Ishikawa (cell line): ENCODE results near the gene DCAF7.

Experiments
- CEBPB ChIP-seq: IDR thresholded peaks from 2 replicates; pipeline ENCODE4 v1.6.1; 2012
- CREB1 ChIP-seq: IDR thresholded peaks from 2 replicates; pipeline ENCODE4 v1.6.1; 2012; ENCODE audit warnings: low read depth
- EGR1 ChIP-seq: IDR thresholded peaks from 2 replicates; pipeline ENCODE4 v1.6.1; 2012
- EP300 ChIP-seq: IDR thresholded peaks from 2 replicates; pipeline ENCODE4 v1.6.1; 2012; ENCODE audit warnings: borderline replicate concordance
- FOXM1 ChIP-seq: IDR thresholded peaks from 2 replicates; pipeline ENCODE4 v1.6.1; 2012; ENCODE audit warnings: low read depth, borderline replicate concordance
- MAX ChIP-seq: IDR thresholded peaks from 2 replicates; pipeline ENCODE4 v1.6.1; 2012
- NFIC ChIP-seq: IDR thresholded peaks from 2 replicates; pipeline ENCODE4 v1.6.1; 2012
- RAD21 ChIP-seq: IDR thresholded peaks from 2 replicates; pipeline ENCODE4 v1.6.1; 2012; ENCODE audit warnings: low read depth
- REST ChIP-seq: IDR thresholded peaks from 2 replicates; pipeline ENCODE4 v1.6.1; 2012; ENCODE audit warnings: low read depth, mild to moderate bottlenecking
- TAF1 ChIP-seq: IDR thresholded peaks from 2 replicates; pipeline ENCODE4 v1.6.1; 2012; ENCODE audit warnings: low read depth, mild to moderate bottlenecking
- TCF12 ChIP-seq: IDR thresholded peaks from 2 replicates; pipeline ENCODE4 v1.6.1; 2012; ENCODE audit warnings: low read depth
- TEAD4 ChIP-seq: IDR thresholded peaks from 2 replicates; pipeline ENCODE4 v1.6.1; 2012
- YY1 ChIP-seq: IDR thresholded peaks from 2 replicates; pipeline ENCODE4 v1.6.1; 2012; ENCODE audit warnings: low read depth
- ZBTB7A ChIP-seq: IDR thresholded peaks from 2 replicates; pipeline ENCODE4 v1.6.1; 2012; ENCODE audit warnings: low read depth
- TF ChIP-seq, protein P1 (sequence below): IDR thresholded peaks from 2 replicates; pipeline ENCODE4 v1.6.1; 2012

Gene DCAF7

GRCh38 chr17:63589646-63590045, 39.4 kb downstream of the DCAF7 start:
- TF ChIP-seq TAF1 (no peak), CEBPB (no peak)

- TF ChIP-seq NFIC (no peak), TCF12 (no peak), TAF1 (no peak), ZBTB7A (no peak), CEBPB (no peak), FOXM1 (no peak), TEAD4 (no peak), MAX (no peak), CREB1 (no peak), REST (no peak), EGR1 (no peak), YY1 (no peak)
Measured at GRCh38 chr17:63592797-63593196, 42.5 kb downstream of the DCAF7 start.

- TF ChIP-seq REST = no peak
- TF ChIP-seq NFIC = no peak
- TF ChIP-seq FOXM1 = no peak
- TF ChIP-seq CEBPB = no peak
- TF ChIP-seq MAX = no peak
- TF ChIP-seq YY1 = no peak
- no peak for TF ChIP-seq CREB1
- no peak for TF ChIP-seq TAF1
- TF ChIP-seq, protein P1, sequence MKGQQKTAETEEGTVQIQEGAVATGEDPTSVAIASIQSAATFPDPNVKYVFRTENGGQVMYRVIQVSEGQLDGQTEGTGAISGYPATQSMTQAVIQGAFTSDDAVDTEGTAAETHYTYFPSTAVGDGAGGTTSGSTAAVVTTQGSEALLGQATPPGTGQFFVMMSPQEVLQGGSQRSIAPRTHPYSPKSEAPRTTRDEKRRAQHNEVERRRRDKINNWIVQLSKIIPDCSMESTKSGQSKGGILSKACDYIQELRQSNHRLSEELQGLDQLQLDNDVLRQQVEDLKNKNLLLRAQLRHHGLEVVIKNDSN = no peak
- no peak for TF ChIP-seq EGR1
- TF ChIP-seq TEAD4 = no peak
- no peak for TF ChIP-seq ZBTB7A
- TF ChIP-seq RAD21 = no peak
- no peak for TF ChIP-seq EP300
- no peak for TF ChIP-seq TCF12
Measured at GRCh38 chr17:63595132-63595531, 44.9 kb downstream of the DCAF7 start.

GRCh38 chr17:63596856-63597586, 46.7 kb downstream of the DCAF7 start:
- TF ChIP-seq CEBPB (no peak), TCF12 (no peak), ZBTB7A (no peak), EGR1 (no peak), YY1 (no peak)

GRCh38 chr17:63598281-63598680, 48.0 kb downstream of the DCAF7 start:
- no peak for TF ChIP-seq RAD21
- no peak for TF ChIP-seq CEBPB
- no peak for TF ChIP-seq NFIC
- TF ChIP-seq, protein P1 = no peak
- no peak for TF ChIP-seq REST
- TF ChIP-seq FOXM1 = no peak
- no peak for TF ChIP-seq ZBTB7A
- TF ChIP-seq TEAD4 = no peak
- TF ChIP-seq YY1 = no peak
- TF ChIP-seq CREB1 = no peak
- TF ChIP-seq EP300 = no peak
- TF ChIP-seq TCF12 = no peak
- no peak for TF ChIP-seq EGR1
- TF ChIP-seq TAF1 = no peak
- TF ChIP-seq MAX = no peak
